GM06990 (cell line): Measurements from ENCODE around the gene C14orf119.

Experiments used
- DNase-seq: peaks from one replicate; pipeline ENCODE4 v3.0.0-alpha.2; 2011; ENCODE audit not compliant: insufficient read length; ENCODE audit errors: extremely low read depth
- H3K27me3 ChIP-seq: replicated peaks from 2 replicates; pipeline ENCODE4 v1.6.0; 2011; ENCODE audit warnings: low read length; ENCODE audit not compliant: control insufficient read depth, insufficient read depth
- H3K36me3 ChIP-seq: 2 replicates; pipeline ENCODE4 v1.5.1; 2011; ENCODE audit warnings: low read length; ENCODE audit not compliant: control insufficient read depth, insufficient read depth
- H3K4me3 ChIP-seq: replicated peaks from 2 replicates; pipeline ENCODE4 v1.5.1; 2011; ENCODE audit warnings: low read depth, mild to moderate bottlenecking, control low read depth, low read length
- CTCF ChIP-seq: IDR thresholded peaks from 2 replicates; pipeline ENCODE4 v1.5.1; 2011; ENCODE audit warnings: low read length, control low read depth, mild to moderate bottlenecking, inconsistent platforms; ENCODE audit not compliant: insufficient read depth, poor library complexity, severe bottlenecking

C14orf119 gene

GRCh38 chr14:23141706-23142444 is 46.6 kb downstream of the C14orf119 start:
- no peak overlapping the region for H3K4me3 ChIP-seq
- H3K36me3 ChIP-seq = no peaks in the 10 kb centered on the region
- H3K27me3 ChIP-seq = peaks cover 5% of the 10 kb centered on the region; the same call in 1 of the 2 replicates
- DNase-seq = no peak
- TF ChIP-seq CTCF = no peak

GRCh38 chr14:23142826-23143225 is 47.5 kb downstream of the C14orf119 start:
- Histone ChIP-seq H3K27me3 (peaks cover 5% of the 10 kb centered on the region; the same call in 1 of the 2 replicates), H3K36me3 (no peaks in the 10 kb centered on the region), H3K4me3 (no peak overlapping the region)
- DNase-seq = no peak
- TF ChIP-seq CTCF = no peak

GRCh38 chr14:23143911-23144310 is 48.6 kb downstream of the C14orf119 start:
- no peak for TF ChIP-seq CTCF
- Histone ChIP-seq H3K27me3 (peaks cover 5% of the 10 kb centered on the region; the same call in 1 of the 2 replicates), H3K36me3 (no peaks in the 10 kb centered on the region), H3K4me3 (no peak overlapping the region)
- DNase-seq = no peak

- H3K27me3 ChIP-seq = peaks cover 3% of the 10 kb centered on the region
- H3K4me3 ChIP-seq = no peak overlapping the region
- H3K36me3 ChIP-seq = no peaks in the 10 kb centered on the region
- TF ChIP-seq CTCF = no peak
- no peak for DNase-seq
Measured at GRCh38 chr14:23145794-23146350, 50.6 kb downstream of the C14orf119 start.

GRCh38 chr14:23146351-23146910 is 51.1 kb downstream of the C14orf119 start:
- Histone ChIP-seq H3K27me3 (peaks cover 3% of the 10 kb centered on the region), H3K36me3 (no peaks in the 10 kb centered on the region), H3K4me3 (no peak overlapping the region)
- no peak for TF ChIP-seq CTCF
- no peak for DNase-seq
